Gastrocnemius medialis (tissue), 4 donors: ENCODE measurements around the gene ARMCX4. TPM values are rescaled to one million over a fixed set of nuclear protein-coding genes. Genes with fewer than 3 reads are reported as not detected.
A peak's percentile ranks its signal among the peaks of the same experiment; 100 is the strongest.

Experiments
- ATAC-seq, 2 donors: fragments of 150-250 bp; one replicate each; pipeline ENCODE4 v1.9.1; 2016
- DNase-seq, 2 donors: peaks; one replicate each; pipeline ENCODE4 v3.0.0-alpha.2; 2019
- H3K27ac ChIP-seq, 4 donors: fragments of 200-600 bp; sonication (generic); 1 replicate in 1 of 4; 2 replicates in 3 of 4; pipeline ENCODE4 v1.5.1; 2016 to 2018; ENCODE audit warnings: mild to moderate bottlenecking in 2 of 4, moderate library complexity in 1 of 4
- H3K27me3 ChIP-seq, 3 donors: fragments of 200-600 bp; sonication (generic) in 2 of 3; 1 replicate in 1 of 3; 2 replicates in 2 of 3; pipeline versions ENCODE4 v1.5.1 to v1.6.0; 2016 to 2019; ENCODE audit warnings: mild to moderate bottlenecking in 1 of 3, moderate library complexity in 1 of 3
- H3K36me3 ChIP-seq, 2 donors: fragments of 200-600 bp; sonication (generic) in 1 of 2; one replicate each; pipeline ENCODE4 v1.5.1; 2017 to 2018
- H3K4me1 ChIP-seq, 2 donors: fragments of 200-600 bp; sonication (generic) in 1 of 2; one replicate each; pipeline ENCODE4 v1.5.1; 2016 to 2017; ENCODE audit warnings: mild to moderate bottlenecking in 2 of 2
- H3K4me3 ChIP-seq, 4 donors: fragments of 200-600 bp; sonication (generic) in 3 of 4; 1 replicate in 1 of 4; 2 replicates in 3 of 4; pipeline ENCODE4 v1.5.1; 2016 to 2019; ENCODE audit warnings: mild to moderate bottlenecking in 2 of 4
- H3K9me3 ChIP-seq, 3 donors: fragments of 200-600 bp; sonication (generic) in 2 of 3; 1 replicate in 1 of 3; 2 replicates in 2 of 3; pipeline ENCODE4 v1.5.1; 2016 to 2019
- POLR2A ChIP-seq, 2 donors: fragments of 450-650 bp; IDR thresholded peaks; one replicate each; pipeline ENCODE4 v1.6.1; 2017; ENCODE audit warnings: antibody characterized with exemption in 2 of 2, mild to moderate bottlenecking in 2 of 2, moderate library complexity in 2 of 2
- in situ Hi-C, 4 donors: fragments of 200-750 bp; cut with MboI; loops; one replicate each; pipeline versions ENCODE4 v1.15.0 to v1.8.0; 2017; ENCODE audit warnings: low sequenced_read_pairs in 4 of 4
- intact Hi-C: fragments of 100-400 bp; cut with DNase I; formaldehyde crosslinking; loops from one replicate; pipeline ENCODE4 v1.15.1; 2023; ENCODE audit warnings: low total_unique reads
- total RNA-seq, 4 donors: library from RNA; depleted of rRNA; stranded (reverse); fragments of >200 nt; gene quantifications; one replicate each; pipeline versions ENCODE4 v1.1.0 to v1.2.3, GENCODE V29; 2016
- TF ChIP-seq, protein P1 (sequence below), 5 experiments: fragments of 450-650 bp in 3 of 5; fragments of 200-600 bp in 2 of 5; sonication (generic) in 2 of 5; IDR thresholded peaks in 4 of 5; conservative IDR thresholded peaks in 1 of 5; 1 replicate in 4 of 5; 2 replicates in 1 of 5; pipeline ENCODE4 v1.5.1; 2016 to 2019; ENCODE audit warnings: antibody characterized with exemption in 5 of 5, mild to moderate bottlenecking in 3 of 5, moderate library complexity in 3 of 5

The ARMCX4 gene
- total RNA-seq, 4 donors from 2014 or later: 0.44 to 3.0 (median 1.1) TPM

DNA sequence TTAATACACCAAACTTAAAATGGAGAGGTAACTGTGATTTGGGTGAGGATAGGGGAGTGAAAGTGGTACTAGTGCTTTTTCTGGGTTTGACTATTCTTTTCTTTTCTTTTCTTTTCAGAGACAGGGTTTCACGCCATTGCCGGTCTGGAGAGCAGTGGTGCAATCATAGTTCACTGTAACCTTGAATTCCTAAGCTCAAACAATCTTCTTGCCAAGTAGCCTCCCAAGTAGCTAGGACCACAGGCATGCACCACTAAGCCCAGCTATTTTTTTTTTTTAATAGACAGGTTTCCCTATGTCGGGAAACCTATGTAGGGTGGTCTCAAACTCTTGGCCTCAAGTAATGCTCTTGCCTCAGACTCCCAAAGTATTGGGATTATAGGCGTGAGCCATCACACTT lies 3.0 kb upstream of the ARMCX4 start:
- no peaks in the 10 kb centered on the region for H3K9me3 ChIP-seq
- no peaks in the 10 kb centered on the region for H3K4me1 ChIP-seq
- H3K27ac ChIP-seq: no peak overlapping the region
- ATAC-seq (no peak), DNase-seq (no peak)
- TF ChIP-seq POLR2A (IDR thresholded peaks at IDR 0.05): no peak
- TF ChIP-seq, protein P1, sequence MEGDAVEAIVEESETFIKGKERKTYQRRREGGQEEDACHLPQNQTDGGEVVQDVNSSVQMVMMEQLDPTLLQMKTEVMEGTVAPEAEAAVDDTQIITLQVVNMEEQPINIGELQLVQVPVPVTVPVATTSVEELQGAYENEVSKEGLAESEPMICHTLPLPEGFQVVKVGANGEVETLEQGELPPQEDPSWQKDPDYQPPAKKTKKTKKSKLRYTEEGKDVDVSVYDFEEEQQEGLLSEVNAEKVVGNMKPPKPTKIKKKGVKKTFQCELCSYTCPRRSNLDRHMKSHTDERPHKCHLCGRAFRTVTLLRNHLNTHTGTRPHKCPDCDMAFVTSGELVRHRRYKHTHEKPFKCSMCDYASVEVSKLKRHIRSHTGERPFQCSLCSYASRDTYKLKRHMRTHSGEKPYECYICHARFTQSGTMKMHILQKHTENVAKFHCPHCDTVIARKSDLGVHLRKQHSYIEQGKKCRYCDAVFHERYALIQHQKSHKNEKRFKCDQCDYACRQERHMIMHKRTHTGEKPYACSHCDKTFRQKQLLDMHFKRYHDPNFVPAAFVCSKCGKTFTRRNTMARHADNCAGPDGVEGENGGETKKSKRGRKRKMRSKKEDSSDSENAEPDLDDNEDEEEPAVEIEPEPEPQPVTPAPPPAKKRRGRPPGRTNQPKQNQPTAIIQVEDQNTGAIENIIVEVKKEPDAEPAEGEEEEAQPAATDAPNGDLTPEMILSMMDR (IDR thresholded peaks at IDR 0.05 in 4 of 5, conservative IDR thresholded peaks at IDR 0.05 in 1 of 5): no peak
- H3K36me3 ChIP-seq: no peaks in the 10 kb centered on the region
- in situ Hi-C loops: no loop called here
- H3K4me3 ChIP-seq: no peak overlapping the region
- H3K27me3 ChIP-seq: no peaks in the 10 kb centered on the region
- intact Hi-C loops: loop anchor here (5.0 kb wide), 1 partner anchor 65 kb away; no protein-coding TSS in a partner anchor

DNA sequence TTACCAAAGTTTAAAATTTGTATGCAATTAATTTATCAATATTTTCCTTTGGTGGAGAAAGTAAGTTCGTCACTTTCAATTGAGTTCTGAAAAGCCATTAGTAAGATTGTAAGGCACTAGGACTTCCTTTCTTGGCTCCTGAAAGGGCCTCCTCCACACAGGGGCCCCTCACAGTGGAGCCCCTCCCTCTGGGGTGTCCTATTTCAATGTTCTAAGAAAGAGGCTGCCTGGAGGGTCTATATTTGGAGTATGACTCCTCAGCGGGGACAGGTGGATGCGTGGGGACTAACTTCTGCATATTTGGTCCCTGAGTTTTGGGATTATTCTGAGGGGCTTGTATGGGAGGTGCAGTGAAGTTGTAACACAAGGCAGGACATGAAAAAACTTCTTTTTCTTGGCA lies 1.6 kb upstream of the ARMCX4 start:
- H3K27ac ChIP-seq: peak overlapping the region in 3 of 4 donors; percentile 58 to 69 (median 67)
- no peaks in the 10 kb centered on the region for H3K4me1 ChIP-seq
- H3K9me3 ChIP-seq: no peaks in the 10 kb centered on the region
- no peak overlapping the region for H3K4me3 ChIP-seq
- peak in 1 of 2 donors; percentile 48 for DNase-seq
- peak; percentile 54 to 85 for ATAC-seq
- TF ChIP-seq, protein P1 (IDR thresholded peaks at IDR 0.05 in 4 of 5, conservative IDR thresholded peaks at IDR 0.05 in 1 of 5): no peak
- no peak for TF ChIP-seq POLR2A (IDR thresholded peaks at IDR 0.05)
- no peaks in the 10 kb centered on the region for H3K27me3 ChIP-seq
- in situ Hi-C loops: no loop called here
- intact Hi-C loops: loop anchor here (5.0 kb wide), 1 partner anchor 66 kb away; no protein-coding TSS in a partner anchor
- H3K36me3 ChIP-seq: no peaks in the 10 kb centered on the region

DNA sequence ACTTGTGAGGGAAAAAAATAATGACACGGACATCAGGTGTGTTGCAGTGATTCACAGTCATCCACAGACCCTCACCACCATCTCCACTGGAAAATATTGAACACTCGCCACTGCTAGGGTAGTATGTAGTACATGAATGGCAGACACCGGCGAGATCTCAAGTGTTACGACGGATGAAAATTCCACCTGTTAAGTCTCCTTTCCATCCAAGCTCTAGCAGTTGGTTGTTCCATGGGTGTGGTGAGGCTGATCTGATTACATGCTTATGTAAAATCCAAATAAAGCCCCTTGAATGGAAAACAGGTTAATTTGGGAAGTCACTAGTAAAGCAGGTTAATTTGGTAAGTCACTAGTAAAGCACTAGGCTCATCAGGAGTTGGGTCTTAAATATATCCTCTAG lies 1.1 kb upstream of the ARMCX4 start:
- no peaks in the 10 kb centered on the region for H3K9me3 ChIP-seq
- peak overlapping the region in 3 of 4 donors; percentile 58 to 69 (median 67) for H3K27ac ChIP-seq
- no peaks in the 10 kb centered on the region for H3K36me3 ChIP-seq
- no peaks in the 10 kb centered on the region for H3K4me1 ChIP-seq
- TF ChIP-seq, protein P1 (IDR thresholded peaks at IDR 0.05 in 4 of 5, conservative IDR thresholded peaks at IDR 0.05 in 1 of 5): no peak
- no peak for TF ChIP-seq POLR2A (IDR thresholded peaks at IDR 0.05)
- DNase-seq (no peak), ATAC-seq (peak in 1 of 2 donors; percentile 30)
- in situ Hi-C loops: no loop called here
- no peaks in the 10 kb centered on the region for H3K27me3 ChIP-seq
- H3K4me3 ChIP-seq: no peak overlapping the region
- intact Hi-C loops: loop anchor here (5.0 kb wide), 1 partner anchor 67 kb away; no protein-coding TSS in a partner anchor

DNA sequence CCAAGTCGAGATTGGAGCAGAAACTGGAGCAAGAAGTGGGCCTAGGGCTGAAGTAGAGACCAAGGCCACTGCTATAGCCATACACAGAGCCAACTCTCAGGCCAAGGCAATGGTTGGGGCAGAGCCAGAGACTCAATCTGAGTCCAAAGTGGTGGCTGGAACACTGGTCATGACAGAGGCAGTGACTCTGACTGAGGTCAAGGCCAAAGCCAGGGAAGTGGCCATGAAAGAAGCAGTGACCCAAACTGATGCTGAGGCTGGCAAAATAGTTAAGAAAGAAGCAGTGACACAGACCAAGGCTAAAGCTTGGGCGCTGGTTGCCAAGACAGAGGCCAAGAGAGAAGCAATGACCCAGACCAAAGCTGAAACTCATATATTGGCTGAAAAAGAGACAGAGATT lies 3.5 kb downstream of the ARMCX4 start:
- in situ Hi-C loops (no loop called here), intact Hi-C loops (loop anchor here (5.0 kb wide), 1 partner anchor 64 kb away; the partner anchor contains the start of gene ARMCX1)
- Histone ChIP-seq H3K27me3 (no peaks in the 10 kb centered on the region), H3K4me1 (no peaks in the 10 kb centered on the region), H3K27ac (no peak overlapping the region), H3K4me3 (no peak overlapping the region), H3K36me3 (no peaks in the 10 kb centered on the region), H3K9me3 (no peaks in the 10 kb centered on the region)
- no peak for ATAC-seq
- TF ChIP-seq, protein P1 (IDR thresholded peaks at IDR 0.05 in 4 of 5, conservative IDR thresholded peaks at IDR 0.05 in 1 of 5): no peak
- TF ChIP-seq POLR2A (IDR thresholded peaks at IDR 0.05): no peak
- no peak for DNase-seq

DNA sequence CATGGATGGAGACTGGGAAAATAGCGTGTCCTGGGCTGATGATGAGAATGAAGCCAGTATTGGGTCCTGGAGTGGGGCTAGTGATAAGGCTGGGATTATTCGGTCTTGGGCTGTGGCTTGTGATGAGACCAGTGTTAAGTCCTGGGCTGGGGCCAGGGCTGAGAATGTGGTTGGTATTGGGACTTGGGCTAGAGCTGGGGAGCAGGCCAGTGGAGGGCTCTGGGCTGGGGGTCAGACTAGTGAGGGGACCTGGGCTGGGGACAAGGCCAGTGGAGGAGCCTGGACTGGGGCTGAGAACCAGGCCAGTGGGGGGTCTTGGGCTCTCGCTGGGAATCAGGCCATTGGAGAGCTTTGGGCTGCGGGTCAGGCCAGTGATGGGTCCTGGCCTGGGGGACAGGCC lies 6.7 kb downstream of the ARMCX4 start:
- Histone ChIP-seq H3K4me3 (no peak overlapping the region), H3K36me3 (no peaks in the 10 kb centered on the region), H3K27me3 (no peaks in the 10 kb centered on the region), H3K27ac (no peak overlapping the region), H3K4me1 (no peaks in the 10 kb centered on the region), H3K9me3 (no peaks in the 10 kb centered on the region)
- TF ChIP-seq, protein P1 (IDR thresholded peaks at IDR 0.05 in 4 of 5, conservative IDR thresholded peaks at IDR 0.05 in 1 of 5): no peak
- TF ChIP-seq POLR2A (IDR thresholded peaks at IDR 0.05): no peak
- intact Hi-C loops: no loop called here
- no peak for DNase-seq
- in situ Hi-C loops: no loop called here
- ATAC-seq: no peak
